Activated CD4-positive, alpha-beta memory T cell treated with anti-CD3 and anti-CD28 coated beads for 36 hours (primary cell): ENCODE measurements around the gene IL13. TPM values are rescaled to one million over a fixed set of nuclear protein-coding genes. Genes with fewer than 3 reads are reported as not detected.

Experiments used
- CTCF ChIA-PET: fragments of 350-600 bp; sonication (Branson Sonifier 250); formaldehyde crosslinking; loops from one replicate; lab custom pipeline; 2021; ENCODE audit warnings: antibody characterized with exemption, inconsistent platforms; lab: Charles Lee
- POLR2A ChIA-PET: fragments of 350-600 bp; sonication (Branson Sonifier 250); formaldehyde crosslinking; loops from one replicate; lab custom pipeline; 2021; ENCODE audit warnings: antibody characterized with exemption; lab: Charles Lee
- DNase-seq: peaks from one replicate; pipeline ENCODE4 v3.0.0-alpha.2; 2020
- H3K27ac Mint-ChIP-seq: one replicate; pipeline ENCODE4 v1.8.0; 2021; ENCODE audit warnings: mixed read lengths
- H3K27me3 Mint-ChIP-seq: one replicate; pipeline ENCODE4 v1.8.0; 2021; ENCODE audit warnings: mixed read lengths
- H3K36me3 Mint-ChIP-seq: one replicate; pipeline ENCODE4 v1.8.0; 2021; ENCODE audit warnings: mixed read lengths
- H3K4me1 Mint-ChIP-seq: one replicate; pipeline ENCODE4 v1.8.0; 2021; ENCODE audit warnings: low read depth, mixed read lengths
- H3K4me3 Mint-ChIP-seq: one replicate; pipeline ENCODE4 v1.8.0; 2021; ENCODE audit warnings: mild to moderate bottlenecking, mixed read lengths
- H3K9me3 Mint-ChIP-seq: one replicate; pipeline ENCODE4 v1.8.0; 2021; ENCODE audit warnings: mixed read lengths
- intact Hi-C: fragments of 100-400 bp; cut with micrococcal nuclease; formaldehyde crosslinking; loops from one replicate; pipeline ENCODE4 v1.15.1; 2023
- total RNA-seq, 2 experiments: library from RNA; stranded (reverse); gene quantifications; one replicate each; pipeline ENCODE4 v1.2.3, GENCODE V29; 2021

IL13 gene
- total RNA-seq, 2 experiments from 2014 or later = 13.0 to 14.9 TPM

DNA sequence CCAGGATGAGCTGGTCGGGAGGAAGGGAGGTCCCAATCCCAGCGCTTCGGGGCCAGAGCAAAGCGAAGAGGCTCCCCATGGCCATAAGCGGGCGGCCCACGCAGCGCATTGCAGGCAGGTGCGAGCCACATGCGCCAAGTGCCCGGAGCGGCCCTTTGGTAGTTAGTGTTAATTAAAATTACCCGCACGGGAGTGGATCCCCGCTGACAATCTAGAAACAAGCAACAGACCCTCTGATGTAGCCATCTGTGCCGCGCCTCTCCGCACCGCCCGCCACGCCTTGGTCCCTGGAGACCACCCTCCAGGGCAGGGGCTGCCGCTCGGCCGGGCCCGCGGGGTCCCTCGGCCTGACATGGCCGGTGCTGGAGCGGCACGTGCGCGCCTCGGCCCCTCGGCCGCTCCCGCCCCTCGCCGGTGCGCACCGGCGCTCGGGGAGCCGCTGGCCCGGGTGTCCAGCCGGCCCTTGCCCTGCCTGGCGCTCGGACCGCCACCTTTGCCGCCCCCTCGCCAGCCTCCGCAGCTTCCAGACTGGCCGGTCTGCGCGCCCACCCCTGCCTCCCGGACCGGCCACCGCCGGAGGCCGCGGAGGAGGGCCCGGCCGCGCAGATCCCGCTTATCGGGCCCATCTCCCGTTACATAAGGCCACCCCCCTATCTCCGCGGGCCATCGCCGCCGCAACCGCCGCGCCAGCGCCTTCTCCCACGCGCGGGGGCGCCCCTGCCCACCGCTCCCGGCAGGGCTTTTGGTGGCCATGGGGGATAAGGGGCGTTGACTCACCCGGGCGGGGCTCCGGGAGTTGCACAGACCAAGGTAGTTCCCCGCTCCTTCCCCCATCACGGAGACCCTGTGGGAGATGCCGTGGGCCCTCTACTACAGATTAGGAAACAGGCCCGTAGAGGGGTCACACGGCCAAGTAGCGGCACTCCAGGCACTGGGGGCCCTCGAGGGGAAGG lies 1.9 kb upstream of the IL13 start:
- peak; percentile 56 for DNase-seq
- Mint-ChIP-seq H3K36me3 (no peaks in the 10 kb centered on the region), H3K27me3 (peaks cover 33% of the 10 kb centered on the region), H3K9me3 (no peaks in the 10 kb centered on the region), H3K4me3 (peak overlapping the region; percentile 16), H3K4me1 (peaks cover 29% of the 10 kb centered on the region), H3K27ac (no peak overlapping the region)
- ChIA-PET CTCF (interaction anchor here (2.5 kb wide), 1 partner anchor 16 kb away, joined by 6 read pairs; no protein-coding TSS in a partner anchor), POLR2A (no interaction called here)
- intact Hi-C loops = no loop called here

GRCh38 chr5:132656774-132657355 lies 1.1 kb upstream of the IL13 start:
- Mint-ChIP-seq H3K9me3 (no peaks in the 10 kb centered on the region), H3K4me3 (peak overlapping the region; percentile 16), H3K36me3 (no peaks in the 10 kb centered on the region), H3K27ac (no peak overlapping the region), H3K27me3 (peaks cover 32% of the 10 kb centered on the region), H3K4me1 (peaks cover 36% of the 10 kb centered on the region)
- CTCF ChIA-PET = interaction anchor here (1.6 to 2.5 kb wide), 2 partner anchors 15 to 17 kb away, joined by 4 to 6 read pairs; no protein-coding TSS in a partner anchor
- intact Hi-C loops = no loop called here
- no peak for DNase-seq
- POLR2A ChIA-PET = interaction anchor here (1.9 kb wide), 1 partner anchor 16 kb away, joined by 14 read pairs; no protein-coding TSS in a partner anchor

DNA sequence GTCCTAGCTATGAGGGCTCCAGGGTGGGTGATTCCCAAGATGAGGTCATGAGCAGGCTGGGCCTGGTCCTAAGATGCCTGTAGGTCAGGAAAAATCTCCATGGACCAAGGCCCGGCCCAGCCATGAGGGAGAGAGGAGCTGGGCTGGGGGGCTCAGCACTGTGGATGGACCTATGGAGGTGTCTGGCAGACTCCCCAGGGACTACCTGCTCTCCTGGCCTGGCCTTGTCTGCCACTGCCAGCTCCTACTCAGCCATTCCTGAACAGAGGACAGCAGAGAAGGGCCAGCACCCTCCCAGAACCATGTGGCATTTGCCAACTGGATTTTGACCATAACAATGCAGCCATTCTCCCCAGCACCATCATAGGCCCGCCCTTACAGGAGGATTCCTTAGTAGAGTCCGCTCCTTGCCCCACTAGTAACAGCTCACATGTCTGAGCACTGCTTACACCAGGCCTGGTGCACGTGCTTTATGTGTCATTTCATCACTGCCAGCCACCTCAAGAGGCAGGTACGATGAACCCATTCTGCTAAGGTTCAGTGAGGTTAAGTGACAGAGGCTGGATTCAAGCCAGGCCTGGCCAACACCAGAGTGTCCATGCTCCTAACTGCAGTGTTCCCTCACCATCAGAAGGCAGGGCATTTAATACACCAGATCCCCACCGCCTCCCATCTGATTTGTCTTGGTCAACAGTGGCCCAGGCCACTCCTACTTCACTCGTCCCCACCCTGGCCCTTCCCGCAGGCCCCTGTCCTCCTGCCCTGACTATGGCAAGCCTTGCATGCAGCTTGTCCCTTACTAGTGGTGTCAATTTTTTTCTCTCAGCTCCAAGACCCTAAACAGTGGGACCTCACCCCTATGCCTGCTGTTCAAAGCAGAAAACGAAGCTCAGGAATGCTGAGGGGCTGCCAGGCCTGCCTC lies 669 bp downstream of the IL13 start:
- peak overlapping the region; percentile 46 for H3K27ac Mint-ChIP-seq
- peaks cover 52% of the 10 kb centered on the region for H3K4me1 Mint-ChIP-seq
- H3K27me3 Mint-ChIP-seq = peaks cover 25% of the 10 kb centered on the region
- CTCF ChIA-PET = interaction anchor here (1.0 to 2.5 kb wide), 5 partner anchors 16 to 162 kb away, joined by 3 to 6 read pairs (median 4); no protein-coding TSS in a partner anchor
- no peak for DNase-seq
- H3K4me3 Mint-ChIP-seq = peak overlapping the region; percentile 47
- no peaks in the 10 kb centered on the region for H3K9me3 Mint-ChIP-seq
- intact Hi-C loops = no loop called here
- no peaks in the 10 kb centered on the region for H3K36me3 Mint-ChIP-seq
- POLR2A ChIA-PET = interaction anchor here (0.6 to 1.9 kb wide), 4 partner anchors 11 to 18 kb away, joined by 3 to 14 read pairs (median 3); no protein-coding TSS in a partner anchor

DNA sequence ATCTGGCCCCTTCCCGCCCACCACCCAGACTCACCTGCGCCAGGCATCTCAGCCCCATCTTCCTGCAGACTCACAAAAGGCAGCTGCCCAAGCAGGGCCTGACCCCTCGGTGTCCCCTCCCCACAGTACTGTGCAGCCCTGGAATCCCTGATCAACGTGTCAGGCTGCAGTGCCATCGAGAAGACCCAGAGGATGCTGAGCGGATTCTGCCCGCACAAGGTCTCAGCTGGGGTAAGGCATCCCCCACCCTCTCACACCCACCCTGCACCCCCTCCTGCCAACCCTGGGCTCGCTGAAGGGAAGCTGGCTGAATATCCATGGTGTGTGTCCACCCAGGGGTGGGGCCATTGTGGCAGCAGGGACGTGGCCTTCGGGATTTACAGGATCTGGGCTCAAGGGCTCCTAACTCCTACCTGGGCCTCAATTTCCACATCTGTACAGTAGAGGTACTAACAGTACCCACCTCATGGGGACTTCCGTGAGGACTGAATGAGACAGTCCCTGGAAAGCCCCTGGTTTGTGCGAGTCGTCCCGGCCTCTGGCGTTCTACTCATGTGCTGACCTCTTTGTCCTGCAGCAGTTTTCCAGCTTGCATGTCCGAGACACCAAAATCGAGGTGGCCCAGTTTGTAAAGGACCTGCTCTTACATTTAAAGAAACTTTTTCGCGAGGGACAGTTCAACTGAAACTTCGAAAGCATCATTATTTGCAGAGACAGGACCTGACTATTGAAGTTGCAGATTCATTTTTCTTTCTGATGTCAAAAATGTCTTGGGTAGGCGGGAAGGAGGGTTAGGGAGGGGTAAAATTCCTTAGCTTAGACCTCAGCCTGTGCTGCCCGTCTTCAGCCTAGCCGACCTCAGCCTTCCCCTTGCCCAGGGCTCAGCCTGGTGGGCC lies 1.9 kb downstream of the IL13 start:
- ChIA-PET CTCF (interaction anchor here (1.3 kb wide), 1 partner anchor 134 kb away, joined by 3 read pairs; no protein-coding TSS in a partner anchor), POLR2A (interaction anchor here (1.0 kb wide), 1 partner anchor 23 kb away, joined by 3 read pairs; no protein-coding TSS in a partner anchor)
- no peak overlapping the region for H3K27ac Mint-ChIP-seq
- peak overlapping the region; percentile 10 for H3K4me3 Mint-ChIP-seq
- H3K36me3 Mint-ChIP-seq = no peaks in the 10 kb centered on the region
- no peak for DNase-seq
- H3K9me3 Mint-ChIP-seq = no peaks in the 10 kb centered on the region
- H3K4me1 Mint-ChIP-seq = peaks cover 63% of the 10 kb centered on the region
- intact Hi-C loops = loop anchor here (5.0 kb wide), 1 partner anchor 92 kb away; no protein-coding TSS in a partner anchor
- H3K27me3 Mint-ChIP-seq = peaks cover 16% of the 10 kb centered on the region

DNA sequence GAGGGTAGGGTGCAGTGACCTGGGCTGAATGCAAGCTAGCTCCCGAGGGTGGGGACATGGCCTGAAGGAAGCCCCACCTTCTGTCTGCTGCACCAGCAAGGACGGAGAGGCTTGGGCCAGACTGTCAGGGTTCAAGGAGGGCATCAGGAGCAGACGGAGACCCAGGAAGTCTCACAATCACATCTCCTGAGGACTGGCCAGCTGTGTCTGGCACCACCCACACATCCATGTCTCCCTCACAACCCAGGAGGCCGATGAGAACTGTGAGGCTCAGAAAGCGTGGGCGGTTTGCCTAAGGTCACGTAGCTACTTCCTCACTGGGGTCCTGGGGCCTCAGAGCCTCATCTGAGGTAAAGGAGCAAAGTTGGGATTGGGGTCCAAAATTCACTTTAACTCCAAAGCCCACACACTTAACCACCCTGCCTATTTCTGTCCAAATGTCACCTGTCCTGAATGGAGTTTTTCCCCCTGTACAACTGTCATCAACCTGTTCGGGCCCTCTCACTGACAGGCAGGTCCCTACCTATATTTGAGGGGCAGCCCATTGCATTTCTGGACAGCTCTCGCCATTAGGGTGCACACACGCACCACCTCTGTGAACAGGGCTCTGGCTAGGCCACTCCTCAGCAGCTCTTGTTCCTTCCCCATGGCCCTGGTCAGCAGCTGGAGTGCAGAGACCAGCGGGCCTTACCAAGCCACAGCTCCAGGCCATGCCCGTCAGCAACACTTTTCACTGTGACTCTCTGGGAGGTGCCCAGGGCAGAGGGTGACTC lies 3.4 kb downstream of the IL13 start:
- no peak for DNase-seq
- ChIA-PET POLR2A (interaction anchor here (0.5 to 1.4 kb wide), 2 partner anchors 20 to 385 kb away, joined by 3 to 4 read pairs; no protein-coding TSS in a partner anchor), CTCF (interaction anchor here (1.3 to 1.4 kb wide), 2 partner anchors 76 to 158 kb away, joined by 3 to 6 read pairs; partner anchors contain the start of gene KIF3A)
- Mint-ChIP-seq H3K4me1 (peaks cover 62% of the 10 kb centered on the region), H3K4me3 (no peak overlapping the region), H3K9me3 (no peaks in the 10 kb centered on the region), H3K27me3 (peaks cover 15% of the 10 kb centered on the region), H3K27ac (peak overlapping the region; percentile 20), H3K36me3 (no peaks in the 10 kb centered on the region)
- intact Hi-C loops = loop anchor here (5.0 kb wide), 1 partner anchor 91 kb away; no protein-coding TSS in a partner anchor

DNA sequence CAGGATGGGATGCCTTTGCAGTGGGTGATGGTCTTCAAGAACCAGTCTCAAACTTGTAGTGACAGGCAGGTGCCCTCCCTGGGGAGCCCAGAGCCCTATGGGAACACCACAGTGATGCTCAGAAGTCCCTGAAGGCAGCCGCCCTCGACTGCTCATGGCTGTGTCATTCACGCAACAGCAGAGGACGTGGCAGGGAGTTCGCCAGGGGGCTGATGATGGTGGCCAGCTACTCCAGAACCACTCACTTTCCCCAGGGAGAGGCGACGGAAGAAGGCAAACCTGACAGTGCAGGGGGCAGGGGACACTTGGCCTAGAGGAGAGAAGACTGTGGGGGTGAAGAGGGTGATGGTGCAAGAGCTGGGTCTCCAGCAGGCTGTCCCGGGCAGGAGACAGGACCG lies 4.0 kb downstream of the IL13 start:
- peaks cover 56% of the 10 kb centered on the region for H3K4me1 Mint-ChIP-seq
- H3K4me3 Mint-ChIP-seq = no peak overlapping the region
- H3K27ac Mint-ChIP-seq = peak overlapping the region; percentile 20

GRCh38 chr5:132662925-132663770 lies 5.2 kb downstream of the IL13 start:
- H3K4me3 Mint-ChIP-seq = no peak overlapping the region
- no peaks in the 10 kb centered on the region for H3K9me3 Mint-ChIP-seq
- CTCF ChIA-PET = interaction anchor here (0.7 to 1.4 kb wide), 3 partner anchors 11 to 157 kb away, joined by 3 to 4 read pairs (median 3); no protein-coding TSS in a partner anchor
- peak; percentile 86 for DNase-seq
- peaks cover 46% of the 10 kb centered on the region for H3K4me1 Mint-ChIP-seq
- H3K27ac Mint-ChIP-seq = peak overlapping the region; percentile 90
- POLR2A ChIA-PET = interaction anchor here (0.7 to 1.8 kb wide), 4 partner anchors 10 to 23 kb away, joined by 3 to 12 read pairs (median 6); no protein-coding TSS in a partner anchor
- intact Hi-C loops = loop anchor here (1.0 to 5.0 kb wide), 6 partner anchors 11 to 89 kb away; no protein-coding TSS in a partner anchor
- H3K27me3 Mint-ChIP-seq = peaks cover under 1% of the 10 kb centered on the region
- no peaks in the 10 kb centered on the region for H3K36me3 Mint-ChIP-seq

More for the DNA sequence above, 4.0 kb downstream of the IL13 start:
- ChIA-PET CTCF (interaction anchor here (1.3 kb wide), 1 partner anchor 76 kb away, joined by 3 read pairs; the partner anchor contains the start of gene KIF3A), POLR2A (interaction anchor here (0.5 to 1.4 kb wide), 3 partner anchors 21 to 384 kb away, joined by 3 to 4 read pairs (median 4); no protein-coding TSS in a partner anchor)
- H3K9me3 Mint-ChIP-seq = no peaks in the 10 kb centered on the region
- H3K27me3 Mint-ChIP-seq = peaks cover 9% of the 10 kb centered on the region
- intact Hi-C loops = loop anchor here (5.0 kb wide), 1 partner anchor 90 kb away; no protein-coding TSS in a partner anchor
- H3K36me3 Mint-ChIP-seq = no peaks in the 10 kb centered on the region
- DNase-seq = no peak

- Mint-ChIP-seq H3K4me3 (peak overlapping the region; percentile 33), H3K27ac (peak overlapping the region; percentile 90), H3K27me3 (no peaks in the 10 kb centered on the region), H3K4me1 (peaks cover 44% of the 10 kb centered on the region), H3K36me3 (no peaks in the 10 kb centered on the region), H3K9me3 (no peaks in the 10 kb centered on the region)
- DNase-seq = peak; percentile 51
- ChIA-PET POLR2A (interaction anchor here (0.7 to 1.8 kb wide), 3 partner anchors 9 to 23 kb away, joined by 3 to 12 read pairs (median 9); no protein-coding TSS in a partner anchor), CTCF (interaction anchor here (1.1 to 1.4 kb wide), 2 partner anchors 11 to 136 kb away, joined by 3 to 4 read pairs; no protein-coding TSS in a partner anchor)
- intact Hi-C loops = loop anchor here (1.0 to 5.0 kb wide), 6 partner anchors 10 to 88 kb away; no protein-coding TSS in a partner anchor
These were observed 6.1 kb downstream of the IL13 start for GRCh38 chr5:132663771-132664695.
